Measurements from ENCODE around the gene SPEF1. TPM values are rescaled to one million over a fixed set of nuclear protein-coding genes. Genes with fewer than 3 reads are reported as not detected.

The SPEF1 gene
- total and polyA plus RNA-seq, 2 of the 13 experiments (the other 11 are each of a cell fraction or from before 2014, with no cell fraction given): 0.11 to 0.27 TPM

DNA sequence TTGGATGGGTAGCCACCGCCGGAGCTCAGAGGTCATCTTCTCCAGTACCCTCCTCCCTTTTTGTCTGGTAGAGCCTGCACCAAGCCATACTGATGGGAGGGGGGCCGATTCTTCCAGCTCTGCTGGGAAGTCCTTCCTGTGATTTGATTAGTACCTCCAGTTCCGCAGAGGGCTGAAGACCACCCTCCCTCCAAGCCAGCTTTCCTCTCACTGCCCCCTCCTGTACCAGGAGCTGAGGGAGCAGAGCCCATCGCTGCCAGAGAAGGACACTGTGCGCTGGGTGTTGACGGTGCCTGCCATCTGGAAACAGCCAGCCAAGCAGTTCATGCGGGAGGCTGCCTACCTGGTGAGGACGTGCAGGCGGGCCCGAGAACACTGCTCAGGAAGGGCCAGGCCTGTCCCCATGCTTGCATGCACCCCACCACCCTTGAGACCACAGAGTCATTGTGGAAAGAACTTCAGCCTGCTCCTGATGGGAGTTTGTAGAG lies 35.5 kb downstream of the SPEF1 start:
- Histone ChIP-seq H3K27me3 (ENCODE audit: control insufficient read depth in 1 of 2, insufficient read depth in 2 of 2, low read length in 2 of 2) (peaks cover 10 to 47% of the 10 kb centered on the region in 2 experiments; a peak in 4 of 5 replicates), H3K4me1 (ENCODE audit: insufficient read depth, low read length) (peaks cover 56% of the 10 kb centered on the region), H3K36me3 (replicated peaks in 1 of 2; ENCODE audit: control insufficient read depth in 1 of 2, insufficient read depth in 2 of 2, low read length in 2 of 2) (no peaks in the 10 kb centered on the region), H3K9ac (ENCODE audit: insufficient read depth, low read depth, low read length) (no peak overlapping the region), H4K20me1 (ENCODE audit: insufficient read depth, low read length) (no peaks in the 10 kb centered on the region), H3K27ac (ENCODE audit: extremely low read length, insufficient read depth, low read length) (no peak overlapping the region), H2AFZ (ENCODE audit: low read length) (no peak overlapping the region), H3K4me2 (ENCODE audit: low read depth, low read length) (peak overlapping the region; percentile 69), H3K4me3 (replicated peaks in 1 of 3; ENCODE audit: insufficient read depth in 1 of 3, low read depth in 2 of 3, low read length in 3 of 3) (peak overlapping the region in 1 of 3 experiments; percentile 64; a peak in 1 of 6 replicates), H3K79me2 (ENCODE audit: insufficient read depth, low read length) (no peaks in the 10 kb centered on the region), H3K9me3 (ENCODE audit: low read length) (no peaks in the 10 kb centered on the region)
- WGBS (ENCODE audit: low lambda C conversion rate): 18% methylated on average over 9 of the region's 11 CpGs
- 0 out of 2 replicates have a peak, but pooled peaks have one; percentile 2 for TF ChIP-seq ZNF788 (CRISPR knock-in tag; IDR thresholded peaks at IDR 0.05; ENCODE audit: borderline replicate concordance)
- TF ChIP-seq ZNF710 (CRISPR knock-in tag; IDR thresholded peaks at IDR 0.05; ENCODE audit: borderline replicate concordance): no peak
- TF ChIP-seq TCF7 (IDR thresholded peaks at IDR 0.05; ENCODE audit: low read depth): no peak
- 0 out of 2 replicates have a peak, but pooled peaks have one; percentile 13 for TF ChIP-seq ZNF292 (CRISPR knock-in tag; IDR thresholded peaks at IDR 0.05; ENCODE audit: borderline replicate concordance, low read depth)
- peak; percentile 76; the same call in 1 of the 2 replicates for TF ChIP-seq NFIB (CRISPR knock-in tag; IDR thresholded peaks at IDR 0.05; ENCODE audit: borderline replicate concordance)
- 0 out of 2 replicates have a peak, but pooled peaks have one; percentile 10 for TF ChIP-seq ZNF430 (CRISPR knock-in tag; IDR thresholded peaks at IDR 0.05)
- 0 out of 2 replicates have a peak, but pooled peaks have one; percentile 23 for TF ChIP-seq HHEX (CRISPR knock-in tag; IDR thresholded peaks at IDR 0.05)
- 0 out of 2 replicates have a peak, but pooled peaks have one; percentile 17 for TF ChIP-seq NRL (CRISPR knock-in tag; IDR thresholded peaks at IDR 0.05; ENCODE audit: borderline replicate concordance)
- TF ChIP-seq ZSCAN29 (CRISPR knock-in tag; conservative IDR thresholded peaks at IDR 0.05): no peak
- TF ChIP-seq ZBTB26 (CRISPR knock-in tag; IDR thresholded peaks at IDR 0.05; ENCODE audit: borderline replicate concordance): no peak
- TF ChIP-seq ZNF605 (CRISPR knock-in tag; IDR thresholded peaks at IDR 0.05): peak; percentile 58; the same call in 1 of the 2 replicates
- 0 out of 2 replicates have a peak, but pooled peaks have one; percentile 16 for TF ChIP-seq ZNF280B (CRISPR knock-in tag; IDR thresholded peaks at IDR 0.05; ENCODE audit: borderline replicate concordance)
- TF ChIP-seq AGO1 (IDR thresholded peaks at IDR 0.05; ENCODE audit: low read depth, low read length, poor library complexity, severe bottlenecking): peak; percentile 27
- in situ Hi-C loops (cut with HindIII; ENCODE audit: extremely low pct_ligation_motif_present, low pct_unique_long_range_greater_than_20kb) (no loop called here), intact Hi-C loops (cut with micrococcal nuclease; ENCODE audit: unreplicated experiment) (no loop called here)
- no peak for FAIRE-seq
- no TSS peak for BruUV-seq (replicated peaks)
- no peak for ATAC-seq
- ChIA-PET CTCF (ENCODE audit: low intra/inter-chr PET ratio, low total read pairs) (no interaction called here), POLR2A (interaction anchor here (0.6 to 2.3 kb wide), 9 partner anchors 10 to 85 kb away, joined by 3 to 10 read pairs (median 4); partner anchors contain the start of genes ADISSP, AP5S1 and SPEF1)
- DNase-seq (ENCODE audit: low spot score): no peak
